HG02642 (cell line): ENCODE data around the gene PDGFRB.

Experiments used
- ATAC-seq: cut with Tn5 transposase; IDR thresholded peaks from one replicate; pipeline ENCODE4 v1.9.1; 2021; ENCODE audit warnings: mild to moderate bottlenecking; ENCODE audit not compliant: unreplicated experiment, poor library complexity

The PDGFRB gene

GRCh38 chr5:150182774-150183173, 27.1 kb upstream of the PDGFRB start:
- no peak for ATAC-seq

DNA sequence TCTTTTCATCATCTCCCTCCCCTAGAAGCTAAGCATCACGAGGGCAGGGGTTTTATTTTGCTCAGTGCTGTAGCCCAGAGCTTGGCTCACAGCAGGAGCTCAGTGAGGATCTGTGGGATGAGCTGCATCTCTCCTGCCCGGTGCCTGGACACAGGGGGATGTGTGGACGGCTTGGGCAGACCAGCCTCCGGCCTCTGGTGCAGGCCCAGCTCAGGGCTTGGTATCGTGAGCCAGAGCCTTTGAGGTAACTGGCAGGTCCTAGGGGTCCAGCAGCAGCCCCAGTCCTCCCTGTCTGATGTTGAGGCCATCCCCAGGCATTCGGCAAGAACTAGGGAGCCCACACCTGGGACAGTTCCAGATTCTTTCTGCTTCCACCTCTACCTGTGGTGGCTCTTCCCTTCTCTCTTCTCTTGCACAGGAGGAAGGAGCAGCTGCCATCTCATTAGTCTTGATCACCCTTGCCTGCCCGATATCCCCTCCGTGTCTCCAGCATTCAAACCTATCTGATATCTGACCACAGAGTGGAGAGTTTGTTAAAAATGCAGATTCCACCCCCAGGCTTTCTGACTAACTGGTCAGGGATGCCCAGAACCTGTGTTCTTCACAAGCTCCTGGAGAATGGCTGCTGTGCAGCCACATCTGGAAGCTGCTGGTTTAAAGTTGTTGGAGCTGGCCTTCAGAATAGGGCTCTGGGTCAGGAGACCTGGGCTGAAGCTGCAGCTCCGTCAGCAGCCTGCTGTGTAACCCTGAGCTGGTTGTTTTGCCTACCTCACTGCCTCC, 26.3 kb upstream of the PDGFRB start:
- no peak for ATAC-seq

DNA sequence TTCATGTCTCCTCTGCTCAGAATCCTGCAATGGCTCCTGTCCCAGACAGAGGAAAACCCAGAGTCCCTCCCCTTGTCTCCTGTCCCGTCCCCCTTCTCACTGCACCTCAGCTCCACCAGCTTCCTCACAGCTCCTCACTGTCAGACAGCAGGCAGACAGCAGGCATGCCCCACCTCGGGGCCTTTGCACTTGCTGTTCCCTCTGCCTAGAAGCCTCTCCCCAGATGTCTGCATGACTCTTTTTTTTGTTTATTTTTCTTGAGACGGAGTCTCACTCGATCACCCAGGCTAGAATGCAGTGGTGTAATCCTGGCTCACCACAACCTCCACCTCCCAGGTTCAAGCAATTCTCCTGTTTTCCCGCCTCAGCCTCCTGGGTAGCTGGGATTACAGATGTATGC, 25.4 kb upstream of the PDGFRB start:
- no peak for ATAC-seq

DNA sequence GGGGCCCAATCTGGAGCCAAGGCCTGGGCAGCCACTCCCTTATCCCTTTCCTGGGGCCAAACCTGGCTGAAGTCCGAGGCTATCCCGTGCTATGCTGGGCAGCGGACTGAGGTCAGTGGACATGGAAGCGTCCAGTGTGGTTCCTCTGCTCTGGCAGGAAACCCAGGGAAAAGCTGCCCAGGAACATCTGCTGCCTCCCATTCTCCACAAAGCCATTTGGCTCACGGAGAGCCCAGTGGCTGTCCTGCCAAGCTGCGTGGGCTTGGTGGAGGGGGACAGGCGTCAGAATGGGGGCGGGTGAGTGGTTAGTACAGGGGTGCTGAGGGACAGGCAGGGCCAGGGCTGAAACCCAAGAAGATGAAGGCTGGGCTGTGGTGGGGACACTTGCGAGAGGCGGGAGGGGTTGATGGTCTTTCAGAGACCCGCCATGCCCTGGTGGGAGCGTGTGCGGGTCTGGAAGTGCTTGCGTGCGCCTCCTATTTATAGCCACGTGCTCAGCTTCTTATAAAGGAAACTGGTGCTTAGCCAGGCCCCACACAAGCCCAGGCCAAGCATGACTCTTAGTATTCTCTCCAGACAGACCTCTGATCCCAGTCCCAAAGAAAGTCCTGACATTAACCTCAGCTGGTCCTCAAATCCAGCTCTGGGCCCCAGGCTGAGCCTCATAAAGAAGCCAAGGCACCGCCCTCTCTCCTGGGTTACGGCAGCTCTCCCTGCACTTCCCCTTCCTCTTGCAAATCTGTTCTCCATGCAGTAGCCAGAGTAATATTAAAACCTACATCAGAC, 24.8 kb upstream of the PDGFRB start:
- ATAC-seq: no peak

GRCh38 chr5:150179019-150179620, 23.5 kb upstream of the PDGFRB start:
- no peak for ATAC-seq

- no peak for ATAC-seq
These were observed 22.6 kb upstream of the PDGFRB start for GRCh38 chr5:150178262-150178661.

DNA sequence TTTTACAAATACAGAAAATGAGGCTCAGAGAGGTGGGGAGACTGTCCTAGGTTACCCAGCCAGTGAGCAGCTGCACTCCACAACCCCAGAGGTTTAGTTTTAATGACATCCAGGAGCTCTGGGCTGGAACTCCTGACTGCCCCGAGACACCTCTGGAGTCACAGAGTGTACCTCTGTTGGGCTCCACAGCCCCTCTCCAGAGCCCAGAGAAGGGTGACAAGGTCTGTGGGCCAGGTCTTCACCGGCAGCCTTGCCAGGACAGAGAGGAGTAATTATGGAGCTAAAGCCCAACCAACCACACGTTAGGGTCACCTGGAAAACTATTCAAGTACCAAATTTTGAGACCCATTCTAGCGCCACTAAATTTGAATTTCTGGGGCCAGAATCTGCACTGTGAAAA, 22.1 kb upstream of the PDGFRB start:
- ATAC-seq: no peak

- ATAC-seq: no peak
These were observed 21.3 kb upstream of the PDGFRB start for GRCh38 chr5:150176745-150177477.

- ATAC-seq: no peak
These were observed 19.9 kb upstream of the PDGFRB start for GRCh38 chr5:150175536-150175935.

DNA sequence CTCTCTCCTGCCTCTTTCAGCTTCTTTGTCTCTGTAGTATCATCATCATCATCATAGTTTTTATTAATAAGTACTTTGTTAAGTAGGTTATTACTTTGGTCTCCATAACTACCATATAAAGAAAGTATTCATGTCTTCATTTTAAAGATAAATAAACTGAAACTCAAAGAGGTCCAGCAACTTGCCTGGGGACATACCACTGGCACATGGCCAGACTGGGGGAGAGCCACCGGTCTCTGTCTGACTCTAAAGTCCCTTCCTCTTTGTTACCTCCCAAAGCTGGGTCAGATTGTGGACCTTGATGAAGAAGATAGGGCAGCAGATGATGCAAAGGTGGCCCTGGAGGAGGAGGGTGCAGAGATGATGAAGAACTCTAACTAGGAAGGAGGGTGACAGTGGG, 19.4 kb upstream of the PDGFRB start:
- no peak for ATAC-seq

DNA sequence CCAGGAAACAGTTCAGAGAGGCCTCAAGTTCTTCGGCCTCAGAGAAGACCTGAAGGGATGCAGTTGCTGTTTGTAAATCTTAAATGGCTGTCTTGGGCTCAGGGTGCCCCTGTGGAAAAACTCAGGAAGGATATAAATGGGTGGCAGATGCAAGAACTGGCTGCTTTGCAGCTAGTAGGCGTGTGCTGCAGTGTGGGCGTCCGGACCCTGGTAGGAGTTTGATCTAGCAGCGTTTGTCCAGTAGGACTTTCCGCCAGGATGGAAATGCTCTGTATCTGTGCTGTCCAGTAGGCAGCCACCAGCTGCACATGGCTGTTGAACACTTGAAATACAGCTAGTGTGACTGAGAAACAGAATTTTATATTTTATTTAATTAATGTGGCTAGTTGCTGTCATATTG, 18.6 kb upstream of the PDGFRB start:
- no peak for ATAC-seq

DNA sequence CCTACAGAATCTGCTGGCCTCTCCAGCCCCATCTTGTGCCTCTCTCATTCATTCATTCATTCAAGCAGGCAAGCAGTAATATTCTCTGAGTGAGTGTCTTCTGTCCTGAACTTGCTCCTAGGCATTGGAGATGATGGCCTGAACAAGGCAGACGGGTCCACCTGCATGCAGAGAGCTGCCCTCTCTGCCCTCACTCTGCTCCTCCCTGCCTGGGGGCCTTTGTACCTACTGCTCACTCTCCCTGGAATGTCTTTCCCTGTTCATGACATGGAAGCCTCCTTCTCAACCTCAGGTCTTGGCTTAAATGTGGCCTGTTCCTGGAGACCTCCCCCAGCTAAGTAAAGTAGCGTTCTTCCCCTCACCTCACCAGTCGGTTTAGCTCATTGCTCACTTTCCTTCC, 17.5 kb upstream of the PDGFRB start:
- no peak for ATAC-seq

DNA sequence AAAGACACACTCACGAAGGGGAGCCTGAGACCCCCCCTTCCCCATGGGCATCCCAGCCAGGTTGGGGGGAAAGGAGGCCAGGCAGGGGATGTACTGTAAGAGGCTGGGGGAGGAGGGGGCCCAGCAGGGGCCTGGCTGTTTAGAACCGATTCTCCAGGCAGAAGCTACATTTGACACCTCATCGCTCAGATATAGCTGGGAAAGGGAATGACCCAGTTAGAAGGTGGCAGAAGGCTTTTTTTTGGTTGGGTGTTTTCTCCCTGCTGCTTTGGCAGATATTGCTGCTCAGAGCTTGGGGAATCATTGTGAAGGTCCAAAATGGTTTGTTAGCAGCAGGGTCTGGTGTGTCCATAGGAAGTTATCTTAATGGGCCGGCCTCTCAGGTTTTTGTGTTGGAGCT, 16.9 kb upstream of the PDGFRB start:
- ATAC-seq: no peak

DNA sequence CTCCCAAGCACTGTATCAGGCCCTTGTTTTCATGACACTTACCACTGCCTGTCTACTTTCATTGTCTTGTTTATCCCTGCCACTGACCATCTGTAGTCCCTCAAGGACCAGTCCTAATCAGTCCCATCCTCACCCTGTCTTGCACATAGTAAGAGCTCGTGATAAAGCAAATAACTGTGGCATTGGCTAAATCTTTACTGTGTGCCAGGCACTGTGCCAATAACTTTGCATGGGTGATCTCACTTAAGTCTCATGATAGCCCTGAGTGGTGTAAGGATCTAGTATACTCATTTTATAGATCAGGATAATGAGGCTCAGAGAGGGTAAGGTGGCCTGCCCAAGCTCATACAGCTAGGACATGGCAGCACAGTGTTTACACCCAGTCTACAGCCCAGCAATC, 16.5 kb upstream of the PDGFRB start:
- no peak for ATAC-seq

GRCh38 chr5:150168864-150169263, 13.2 kb upstream of the PDGFRB start:
- no peak for ATAC-seq

DNA sequence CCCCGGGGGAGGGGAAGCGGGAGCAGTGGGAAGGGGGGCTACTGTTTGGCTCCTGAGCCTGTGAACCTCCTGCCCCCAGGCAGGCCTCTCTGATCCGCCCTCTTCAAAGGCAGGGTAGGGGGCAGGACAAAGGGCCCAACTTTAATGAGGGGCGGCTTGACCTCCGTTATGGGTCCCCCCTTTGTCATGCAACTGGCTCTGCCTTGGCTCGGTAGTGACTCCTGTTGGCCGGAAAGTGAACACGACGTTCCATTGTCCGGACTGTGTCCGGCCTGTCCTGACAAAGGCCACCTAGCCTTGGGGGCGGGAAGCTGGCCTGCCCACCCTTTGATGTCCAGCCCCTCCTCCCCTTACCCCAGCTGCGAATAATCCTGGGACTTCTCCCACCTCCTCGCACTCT, 12.3 kb upstream of the PDGFRB start:
- no peak for ATAC-seq

DNA sequence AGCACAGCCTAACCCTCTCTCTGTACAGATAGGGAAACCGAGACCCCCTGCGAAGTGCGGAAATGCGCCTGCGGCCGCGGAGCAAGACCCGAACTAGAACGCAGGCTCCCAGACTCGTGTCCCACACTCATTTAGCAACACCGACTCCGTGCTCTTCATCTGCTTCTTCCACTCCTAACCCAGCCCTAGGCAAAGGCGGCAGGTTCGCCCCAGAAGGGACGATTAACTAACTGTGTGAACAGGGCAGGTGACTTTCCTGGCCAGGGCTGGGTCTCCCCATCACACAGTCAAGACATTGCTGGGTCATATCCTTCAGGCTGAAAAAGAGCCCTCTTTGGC, 11.8 kb upstream of the PDGFRB start:
- ATAC-seq: no peak

DNA sequence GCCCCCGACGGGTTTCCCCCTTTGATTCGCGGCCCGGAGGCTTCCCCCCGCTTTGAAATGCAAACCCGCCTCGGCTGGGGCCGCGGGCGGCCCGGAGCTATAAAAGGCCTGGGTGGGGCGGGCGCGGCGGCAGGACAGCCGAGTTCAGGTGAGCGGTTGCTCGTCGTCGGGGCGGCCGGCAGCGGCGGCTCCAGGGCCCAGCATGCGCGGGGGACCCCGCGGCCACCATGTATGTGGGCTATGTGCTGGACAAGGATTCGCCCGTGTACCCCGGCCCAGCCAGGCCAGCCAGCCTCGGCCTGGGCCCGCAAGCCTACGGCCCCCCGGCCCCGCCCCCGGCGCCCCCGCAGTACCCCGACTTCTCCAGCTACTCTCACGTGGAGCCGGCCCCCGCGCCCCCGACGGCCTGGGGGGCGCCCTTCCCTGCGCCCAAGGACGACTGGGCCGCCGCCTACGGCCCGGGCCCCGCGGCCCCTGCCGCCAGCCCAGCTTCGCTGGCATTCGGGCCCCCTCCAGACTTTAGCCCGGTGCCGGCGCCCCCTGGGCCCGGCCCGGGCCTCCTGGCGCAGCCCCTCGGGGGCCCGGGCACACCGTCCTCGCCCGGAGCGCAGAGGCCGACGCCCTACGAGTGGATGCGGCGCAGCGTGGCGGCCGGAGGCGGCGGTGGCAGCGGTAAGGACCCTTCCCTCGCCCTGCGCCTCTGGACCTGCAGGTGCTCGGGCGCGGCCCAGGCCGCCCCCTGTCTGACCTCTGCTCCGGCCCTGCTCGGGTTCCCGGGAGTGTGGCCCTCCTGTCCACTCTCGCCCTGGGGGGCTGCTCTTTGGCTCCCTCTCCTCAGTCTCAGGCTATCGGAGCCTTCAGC, 11.2 kb upstream of the PDGFRB start, which contains the start of gene CDX1:
Gene CDX1, plus strand, starts transcription at position 129 of the 862 bp plus-strand sequence. Its CDS starts 99 bp downstream, at position 228.
- no peak for ATAC-seq

GRCh38 chr5:150166037-150166649, 10.5 kb upstream of the PDGFRB start:
- no peak for ATAC-seq
